Endothelial cell of umbilical vein (primary cell): ENCODE data around the gene RETSAT. TPM values are rescaled to one million over a fixed set of nuclear protein-coding genes. Genes with fewer than 3 reads are reported as not detected.

ENCODE experiments used
- BruUV-seq: library from RNA; stranded (reverse); fragments of 400-500 nt; replicated peaks from 2 replicates; lab custom pipeline; 2021; lab: Mats Ljungman, UMichigan
- CTCF ChIA-PET: fragments of 300-600, 350-600 bp; sonication (Branson Sonifier 250); formaldehyde crosslinking; loops from one replicate; lab custom pipeline; 2021; ENCODE audit warnings: antibody characterized with exemption, inconsistent platforms; lab: Charles Lee
- POLR2A ChIA-PET: fragments of 300-600, 350-600 bp; sonication (Branson Sonifier 250); formaldehyde crosslinking; loops from one replicate; lab custom pipeline; 2021; ENCODE audit warnings: antibody characterized with exemption, inconsistent platforms; lab: Charles Lee
- DNase-seq: peaks from one replicate; pipeline ENCODE4 v3.0.0-alpha.2; 2011; ENCODE audit warnings: low read depth, low spot score
- FAIRE-seq: peaks from 2 replicates; lab custom pipeline; 2011; peaks lifted over from hg19 to GRCh38; lab: Jason Lieb, UNC
- H2AFZ ChIP-seq: 2 replicates; pipeline ENCODE4 v1.6.0; 2012; ENCODE audit warnings: low read depth, low read length, control low read depth, inconsistent platforms
- H3K27ac ChIP-seq: 2 replicates; pipeline ENCODE4 v1.5.1; 2011; ENCODE audit warnings: low read depth, mild to moderate bottlenecking, control low read depth, low read length, moderate library complexity; ENCODE audit not compliant: insufficient read depth
- H3K27me3 ChIP-seq, 2 experiments: 2 replicates each; pipeline versions ENCODE4 v1.6.0 to v1.6.1; 2011; ENCODE audit warnings: low read length in 2 of 2, mixed read lengths in 1 of 2; ENCODE audit not compliant: control insufficient read depth in 2 of 2, insufficient read depth in 2 of 2
- H3K36me3 ChIP-seq, 2 experiments: 2 replicates in 1 of 2; 3 replicates in 1 of 2; pipeline ENCODE4 v1.5.1; 2011; ENCODE audit warnings: low read length in 2 of 2, mild to moderate bottlenecking in 1 of 2, moderate library complexity in 1 of 2; ENCODE audit not compliant: control insufficient read depth in 2 of 2, insufficient read depth in 2 of 2; ENCODE audit errors: extremely low read depth in 1 of 2
- H3K4me1 ChIP-seq: 3 replicates; pipeline ENCODE4 v1.5.1; 2011; ENCODE audit warnings: mild to moderate bottlenecking, low read length; ENCODE audit not compliant: control insufficient read depth, insufficient read depth; ENCODE audit errors: extremely low read depth
- H3K4me2 ChIP-seq: 2 replicates; pipeline ENCODE4 v1.6.1; 2011; ENCODE audit warnings: low read length, control low read depth, mixed read lengths; ENCODE audit not compliant: insufficient read depth
- H3K4me3 ChIP-seq, 3 experiments: fragments of 200-600 bp in 1 of 3; sonication (generic), shearing (Covaris generic) in 1 of 3; replicated peaks in 1 of 3; 2 replicates each; pipeline ENCODE4 v1.5.1; 2011 to 2016; ENCODE audit warnings: control low read depth in 3 of 3, low read length in 3 of 3, mild to moderate bottlenecking in 2 of 3, inconsistent platforms in 1 of 3, low read depth in 1 of 3, moderate library complexity in 1 of 3; ENCODE audit not compliant: insufficient read depth in 1 of 3
- H3K79me2 ChIP-seq: 2 replicates; pipeline ENCODE4 v1.6.0; 2012; ENCODE audit warnings: low read length, inconsistent platforms; ENCODE audit not compliant: control insufficient read depth, insufficient read depth
- H3K9ac ChIP-seq: replicated peaks from 2 replicates; pipeline ENCODE3; 2011; ENCODE audit warnings: low read length, control low read depth; ENCODE audit not compliant: insufficient read depth; ENCODE audit errors: extremely low read depth
- H3K9me1 ChIP-seq: replicated peaks from 3 replicates; pipeline ENCODE4 v1.6.0; 2011; ENCODE audit warnings: mild to moderate bottlenecking, low read length; ENCODE audit not compliant: control insufficient read depth, insufficient read depth; ENCODE audit errors: extremely low read depth
- H3K9me3 ChIP-seq: replicated peaks from 2 replicates; pipeline ENCODE4 v1.5.1; 2012; ENCODE audit warnings: low read length, inconsistent platforms; ENCODE audit not compliant: control insufficient read depth, insufficient read depth
- H4K20me1 ChIP-seq: replicated peaks from 2 replicates; pipeline ENCODE3; 2011; ENCODE audit warnings: mild to moderate bottlenecking, low read length; ENCODE audit not compliant: control insufficient read depth, insufficient read depth; ENCODE audit errors: extremely low read depth
- EZH2 ChIP-seq: IDR thresholded peaks from 2 replicates; pipeline ENCODE4 v1.6.1; 2012; ENCODE audit warnings: borderline replicate concordance, low read depth, mild to moderate bottlenecking, moderate library complexity, low read length, inconsistent platforms; ENCODE audit not compliant: severe bottlenecking
- FOS ChIP-seq: IDR thresholded peaks from 2 replicates; pipeline ENCODE4 v1.6.1; 2011; ENCODE audit warnings: mild to moderate bottlenecking, low read length, moderate library complexity, borderline replicate concordance; ENCODE audit not compliant: insufficient read depth
- GATA2 ChIP-seq: IDR thresholded peaks from 2 replicates; pipeline ENCODE4 v1.7.0; 2011; ENCODE audit warnings: low read depth, mild to moderate bottlenecking, moderate library complexity, mixed read lengths, low read length; ENCODE audit not compliant: insufficient read length, insufficient read depth
- JUN ChIP-seq: IDR thresholded peaks from 2 replicates; pipeline ENCODE4 v1.6.1; 2011; ENCODE audit warnings: borderline replicate concordance, low read depth; ENCODE audit not compliant: insufficient read length, insufficient read depth
- MAX ChIP-seq: IDR thresholded peaks from 2 replicates; pipeline ENCODE4 v1.6.1; 2011; ENCODE audit not compliant: insufficient read depth, insufficient read length
- MYC ChIP-seq: IDR thresholded peaks from one replicate; pipeline ENCODE4 v1.6.1; 2011; ENCODE audit warnings: mild to moderate bottlenecking, low read depth, low read length
- POLR2A ChIP-seq: IDR thresholded peaks from 2 replicates; pipeline ENCODE4 v1.6.1; 2012; ENCODE audit warnings: low read depth, mild to moderate bottlenecking, control low read depth, low read length
- POLR2AphosphoS5 ChIP-seq: IDR thresholded peaks from 2 replicates; pipeline ENCODE4 v1.6.1; 2012; ENCODE audit warnings: low read depth, mild to moderate bottlenecking, control low read depth, low read length, moderate library complexity; ENCODE audit not compliant: insufficient read depth
- dilution Hi-C: fragments of 300-500 bp; cut with MboI; formaldehyde crosslinking; loops from one replicate; pipeline ENCODE4 v1.15.0; 2019; ENCODE audit warnings: low sequenced_read_pairs; ENCODE audit not compliant: extremely low pct_ligation_motif_present
- intact Hi-C: fragments of 100-400 bp; cut with micrococcal nuclease; formaldehyde crosslinking; loops from one replicate; pipeline ENCODE4 v1.10.0; 2022
- polyA plus RNA-seq, 4 experiments: library from polyadenylated mRNA; depleted of rRNA in 3 of 4; stranded (reverse) in 3 of 4; unstranded in 1 of 4; fragments of >200 nt; gene quantifications; 2 replicates each; pipeline versions ENCODE4 v1.2.1 to v1.2.3, GENCODE V29; 2011 to 2012; ENCODE audit warnings: missing spikeins in 1 of 4
- total RNA-seq: library from RNA; stranded (reverse); gene quantifications from 2 replicates; pipeline ENCODE4 v1.2.3, GENCODE V29; 2021
- TF ChIP-seq, protein P1 (sequence below), 2 donors: IDR thresholded peaks; 1 replicate in 1 of 2; 2 replicates in 1 of 2; pipeline ENCODE4 v1.5.1; 2011; ENCODE audit warnings: low read length in 2 of 2, mild to moderate bottlenecking in 2 of 2, moderate library complexity in 2 of 2, control low read depth in 1 of 2, inconsistent platforms in 1 of 2, low read depth in 1 of 2; ENCODE audit not compliant: insufficient read depth in 1 of 2; ENCODE audit errors: extremely low read depth in 1 of 2

RETSAT gene
- total and polyA plus RNA-seq, 2 donors (not counting 3 experiments of a cell fraction or from before 2014, with no cell fraction given), result 43.8 to 59.1 TPM

GRCh38 chr2:85396531-85397470 is 42.5 kb upstream of the RETSAT start:
- Histone ChIP-seq H3K79me2 (no peaks in the 10 kb centered on the region), H3K36me3 (peaks cover 2% of the 10 kb centered on the region in 2 experiments), H3K27me3 (no peaks in the 10 kb centered on the region), H3K27ac (no peak overlapping the region), H3K9me1 (no peaks in the 10 kb centered on the region), H4K20me1 (no peaks in the 10 kb centered on the region), H3K9me3 (no peaks in the 10 kb centered on the region), H3K4me3 (no peak overlapping the region), H2AFZ (no peak overlapping the region), H3K9ac (no peak overlapping the region), H3K4me1 (no peaks in the 10 kb centered on the region), H3K4me2 (no peak overlapping the region)
- DNase-seq (peak; percentile 36), FAIRE-seq (no peak)
- dilution Hi-C loops (no loop called here), intact Hi-C loops (no loop called here)
- ChIA-PET CTCF (no interaction called here), POLR2A (no interaction called here)
- TF ChIP-seq, protein P1, sequence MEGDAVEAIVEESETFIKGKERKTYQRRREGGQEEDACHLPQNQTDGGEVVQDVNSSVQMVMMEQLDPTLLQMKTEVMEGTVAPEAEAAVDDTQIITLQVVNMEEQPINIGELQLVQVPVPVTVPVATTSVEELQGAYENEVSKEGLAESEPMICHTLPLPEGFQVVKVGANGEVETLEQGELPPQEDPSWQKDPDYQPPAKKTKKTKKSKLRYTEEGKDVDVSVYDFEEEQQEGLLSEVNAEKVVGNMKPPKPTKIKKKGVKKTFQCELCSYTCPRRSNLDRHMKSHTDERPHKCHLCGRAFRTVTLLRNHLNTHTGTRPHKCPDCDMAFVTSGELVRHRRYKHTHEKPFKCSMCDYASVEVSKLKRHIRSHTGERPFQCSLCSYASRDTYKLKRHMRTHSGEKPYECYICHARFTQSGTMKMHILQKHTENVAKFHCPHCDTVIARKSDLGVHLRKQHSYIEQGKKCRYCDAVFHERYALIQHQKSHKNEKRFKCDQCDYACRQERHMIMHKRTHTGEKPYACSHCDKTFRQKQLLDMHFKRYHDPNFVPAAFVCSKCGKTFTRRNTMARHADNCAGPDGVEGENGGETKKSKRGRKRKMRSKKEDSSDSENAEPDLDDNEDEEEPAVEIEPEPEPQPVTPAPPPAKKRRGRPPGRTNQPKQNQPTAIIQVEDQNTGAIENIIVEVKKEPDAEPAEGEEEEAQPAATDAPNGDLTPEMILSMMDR (IDR thresholded peaks at IDR 0.05; ENCODE audit: extremely low read depth in 1 of 2, insufficient read depth in 1 of 2, low read depth in 1 of 2, low read length in 2 of 2), result no peak
- TF ChIP-seq MYC (no peak), POLR2A (no peak), FOS (no peak), EZH2 (no peak), POLR2AphosphoS5 (no peak), MAX (no peak), JUN (no peak), GATA2 (no peak)
- BruUV-seq, result no TSS peak
